HG03575 (cell line): Measurements from ENCODE around the gene ZIC3.

ENCODE experiments used
- ATAC-seq: cut with Tn5 transposase; IDR thresholded peaks from one replicate; pipeline ENCODE4 v1.9.1; 2021; ENCODE audit not compliant: unreplicated experiment, insufficient number of reproducible peaks, low FRiP score; ENCODE audit errors: extremely low read depth

The ZIC3 gene

DNA sequence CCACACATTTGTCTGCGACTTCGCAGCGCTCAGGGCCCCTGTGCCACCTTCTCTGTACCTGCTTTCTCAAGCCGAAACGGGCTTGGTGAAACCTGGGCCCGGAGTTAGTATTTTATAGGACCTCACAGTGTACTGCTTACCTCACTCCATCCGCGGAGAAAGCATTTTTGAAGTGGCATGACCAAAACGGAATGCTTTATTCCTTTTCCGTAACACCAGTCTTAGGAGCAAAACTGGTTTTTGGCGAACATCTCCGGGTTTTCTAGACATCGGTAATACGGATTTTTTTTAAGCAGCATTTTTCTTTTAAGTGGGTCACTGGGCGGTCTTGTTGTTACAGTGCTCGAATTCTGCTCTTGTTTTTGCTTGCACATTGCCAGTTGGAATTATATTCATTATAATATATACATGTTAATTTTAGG, 3.6 kb downstream of the ZIC3 start:
- no peak for ATAC-seq

DNA sequence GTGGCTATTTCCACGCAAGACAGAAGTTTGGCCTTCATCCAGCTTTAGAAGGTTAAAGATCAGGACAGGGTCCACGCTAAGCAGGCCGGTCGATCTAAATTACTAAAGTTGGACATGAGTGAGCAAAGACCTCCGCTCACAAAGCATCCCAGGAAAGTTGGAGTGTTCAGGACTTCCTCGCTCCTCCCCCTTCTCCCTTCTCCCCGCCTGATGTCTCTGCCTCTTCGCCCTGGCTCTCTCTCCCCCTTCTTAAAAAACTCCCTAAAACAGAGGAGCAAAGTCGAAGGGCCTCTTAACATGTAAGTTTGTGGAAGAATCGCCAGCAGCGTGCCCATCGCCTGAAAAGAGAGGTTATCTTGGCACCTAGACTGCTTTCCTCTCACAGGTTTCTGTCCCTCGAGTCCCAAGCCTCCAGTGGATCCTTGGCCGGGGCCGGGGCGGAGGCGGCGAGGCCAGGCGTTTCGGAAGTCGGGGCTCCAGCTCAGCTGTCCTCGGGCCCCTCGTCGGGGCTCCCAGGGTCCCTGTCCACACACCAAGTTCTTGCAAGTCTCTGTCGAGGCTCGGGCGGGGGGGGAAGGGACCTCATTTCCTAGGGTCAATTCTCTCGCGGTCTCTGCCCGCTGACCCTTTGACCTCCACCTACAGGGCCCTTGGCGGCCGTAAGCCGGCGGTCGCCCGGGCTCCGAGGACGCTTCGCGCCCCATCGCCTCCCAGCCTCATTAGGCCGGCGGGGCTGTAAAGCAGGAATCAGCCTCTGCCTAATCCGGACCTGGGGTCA, 7.6 kb downstream of the ZIC3 start:
- no peak for ATAC-seq

DNA sequence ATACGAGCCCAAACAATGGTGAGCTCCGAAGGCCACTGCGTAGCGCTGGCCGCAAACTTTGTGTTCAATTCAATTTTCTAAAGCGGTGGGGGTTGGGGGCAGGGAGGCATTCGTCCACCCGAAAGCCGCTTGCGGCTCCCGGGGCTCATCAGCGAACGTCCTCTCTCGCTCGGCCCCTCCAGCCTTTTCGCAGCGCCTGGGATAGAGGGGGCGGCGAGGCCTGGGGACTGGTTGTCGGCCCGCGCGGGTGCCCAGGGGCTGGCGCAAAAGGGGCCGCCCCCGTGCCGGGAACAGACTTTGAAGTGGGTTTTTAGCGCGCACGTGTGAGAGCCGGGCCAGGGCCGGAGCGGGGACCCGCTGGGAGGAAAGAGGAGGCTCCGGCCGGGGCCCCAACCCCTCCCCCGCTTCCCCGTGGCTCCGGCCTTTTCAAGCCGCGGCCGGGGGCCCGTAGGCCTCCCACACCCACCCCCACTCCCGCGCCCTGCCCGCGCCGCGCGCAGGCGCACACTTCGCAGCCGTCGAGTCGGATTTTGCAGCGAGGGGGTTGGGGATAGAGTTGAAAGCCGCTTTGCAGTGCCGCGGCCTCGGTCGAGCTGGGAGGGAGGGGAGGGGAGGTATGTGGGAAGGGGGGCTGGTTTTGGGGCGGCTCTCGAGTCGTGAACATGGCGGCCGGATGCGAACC, 8.3 kb downstream of the ZIC3 start:
- ATAC-seq: no peak

DNA sequence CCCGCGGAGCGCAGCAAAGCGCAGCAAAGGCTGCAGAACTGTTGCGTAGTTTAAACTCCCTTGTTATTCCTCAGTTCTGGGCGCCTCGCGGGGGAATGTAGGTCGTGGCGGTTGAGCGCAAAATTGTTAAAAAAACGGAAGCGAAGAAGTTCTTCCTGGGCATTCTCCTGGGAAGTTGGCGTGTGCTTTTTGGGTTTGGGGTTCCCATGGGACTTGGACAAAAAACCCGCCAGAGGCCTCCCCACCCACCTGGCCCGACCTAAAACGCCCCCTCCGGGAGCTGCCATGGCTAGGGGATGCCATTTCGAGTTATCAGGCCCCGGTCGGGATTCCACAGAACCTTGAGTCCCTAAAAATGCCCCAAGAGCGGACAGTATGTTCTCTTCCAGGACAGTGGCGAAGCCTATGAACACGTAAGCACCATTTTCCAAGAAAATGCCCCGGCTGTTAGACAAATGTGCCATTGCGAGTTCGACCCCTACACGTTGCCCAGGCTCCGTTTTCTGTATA, 8.9 kb downstream of the ZIC3 start:
- no peak for ATAC-seq

DNA sequence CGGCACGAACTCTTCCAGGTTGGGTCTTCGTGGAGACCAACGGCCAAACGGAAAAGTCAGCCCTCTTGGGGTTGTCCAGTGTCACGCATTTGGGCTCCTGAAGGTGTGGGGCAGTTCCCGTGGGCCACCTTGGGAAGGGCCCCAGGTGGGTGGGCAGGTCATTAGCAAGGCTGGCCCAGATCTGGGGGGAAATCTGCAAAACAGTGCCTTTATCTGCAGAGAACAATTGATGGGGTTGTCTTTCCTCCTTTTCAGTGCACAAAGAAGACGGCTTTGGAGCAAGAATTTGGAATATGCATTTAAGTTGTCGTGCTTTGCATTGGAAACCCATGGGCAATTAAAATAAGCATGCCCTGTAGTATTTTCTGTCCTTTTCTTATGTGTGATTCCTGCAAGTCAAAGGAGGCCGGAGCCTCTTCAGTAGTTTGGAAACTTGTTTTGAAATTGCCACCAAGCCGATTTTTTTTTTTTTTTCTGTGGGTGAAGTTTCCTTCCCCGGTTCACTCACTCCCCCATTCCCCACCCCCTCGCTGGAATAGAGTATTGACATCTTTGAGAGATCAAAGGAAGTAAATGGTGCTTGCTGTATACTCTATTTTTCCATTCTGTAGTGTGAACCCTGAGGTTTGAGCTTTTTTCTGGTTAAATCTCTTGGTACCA, 9.8 kb downstream of the ZIC3 start:
- ATAC-seq: no peak

DNA sequence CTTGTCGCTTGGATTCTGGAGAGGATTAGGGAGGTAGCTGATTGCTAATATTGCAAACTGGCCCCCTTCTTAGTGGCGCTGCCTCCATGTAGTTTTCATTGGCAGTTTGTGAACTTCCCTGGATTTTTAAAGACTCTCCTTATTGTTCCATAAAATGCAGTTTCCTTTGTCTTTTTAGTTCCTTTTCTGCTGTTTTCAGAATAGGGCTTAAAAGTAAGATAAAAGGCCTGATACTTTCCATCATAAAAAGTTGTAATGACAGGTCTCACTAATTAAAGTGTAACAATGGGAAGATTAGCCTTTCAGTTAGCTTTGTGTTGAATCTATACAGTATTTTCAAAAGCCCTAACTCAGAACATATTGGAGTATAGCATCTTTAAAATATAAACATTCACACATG, 21.2 kb downstream of the ZIC3 start:
- ATAC-seq: no peak

DNA sequence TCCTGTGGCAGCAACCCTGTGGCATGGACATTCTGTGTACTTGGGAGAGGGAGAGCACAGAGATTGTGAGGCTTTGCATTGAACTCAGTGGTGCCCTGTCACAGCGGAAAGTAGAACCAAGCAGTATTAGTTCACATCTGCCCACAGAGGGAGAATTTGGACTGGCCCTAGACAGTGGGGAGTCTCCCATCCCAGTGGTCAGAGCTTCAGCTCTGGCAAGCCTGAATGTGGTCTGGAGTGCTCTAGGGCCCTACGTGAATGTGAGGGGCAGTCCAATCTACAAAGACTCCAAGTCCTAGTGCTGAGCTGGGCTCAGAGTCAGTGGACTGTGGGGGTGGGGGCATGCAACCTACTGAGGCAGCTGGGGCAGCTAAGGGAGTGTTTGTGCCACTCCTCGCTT, 34.8 kb downstream of the ZIC3 start:
- no peak for ATAC-seq
